Body of pancreas (tissue), 4 donors: ENCODE measurements around the gene FGD5.

Experiments
- POLR2A ChIP-seq, 3 donors: fragments of 450-650 bp; IDR thresholded peaks; one replicate each; pipeline ENCODE4 v1.6.1; 2016; ENCODE audit warnings: antibody characterized with exemption in 3 of 3, mild to moderate bottlenecking in 2 of 3
- TF ChIP-seq, protein P1 (sequence below), 7 experiments: fragments of 450-650 bp in 4 of 7; fragments of 200-600 bp in 3 of 7; sonication (generic) in 3 of 7; IDR thresholded peaks; one replicate each; pipeline ENCODE4 v1.5.1; 2016 to 2019; ENCODE audit warnings: antibody characterized with exemption in 7 of 7

DNA sequence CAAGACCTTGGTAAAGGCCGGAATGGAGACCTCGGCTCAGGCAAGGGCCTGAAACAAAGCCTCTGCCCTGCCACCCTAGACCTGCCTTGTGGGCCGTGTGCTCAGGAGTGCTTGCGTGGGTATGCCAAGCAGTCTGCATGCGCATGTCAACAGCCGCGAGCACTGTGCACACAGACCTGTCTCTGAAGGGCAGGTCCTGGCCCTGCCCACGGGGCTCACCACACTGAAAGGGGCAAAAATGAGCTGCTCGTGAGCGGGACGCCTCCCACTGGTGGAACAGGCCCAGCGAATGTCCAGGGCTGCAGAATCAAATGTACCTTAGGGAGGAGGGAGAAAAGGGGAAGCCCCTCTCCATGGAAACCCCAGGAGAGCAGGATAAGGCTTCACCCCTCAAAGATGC lies 44.3 kb upstream of the FGD5 start:
- TF ChIP-seq, protein P1, sequence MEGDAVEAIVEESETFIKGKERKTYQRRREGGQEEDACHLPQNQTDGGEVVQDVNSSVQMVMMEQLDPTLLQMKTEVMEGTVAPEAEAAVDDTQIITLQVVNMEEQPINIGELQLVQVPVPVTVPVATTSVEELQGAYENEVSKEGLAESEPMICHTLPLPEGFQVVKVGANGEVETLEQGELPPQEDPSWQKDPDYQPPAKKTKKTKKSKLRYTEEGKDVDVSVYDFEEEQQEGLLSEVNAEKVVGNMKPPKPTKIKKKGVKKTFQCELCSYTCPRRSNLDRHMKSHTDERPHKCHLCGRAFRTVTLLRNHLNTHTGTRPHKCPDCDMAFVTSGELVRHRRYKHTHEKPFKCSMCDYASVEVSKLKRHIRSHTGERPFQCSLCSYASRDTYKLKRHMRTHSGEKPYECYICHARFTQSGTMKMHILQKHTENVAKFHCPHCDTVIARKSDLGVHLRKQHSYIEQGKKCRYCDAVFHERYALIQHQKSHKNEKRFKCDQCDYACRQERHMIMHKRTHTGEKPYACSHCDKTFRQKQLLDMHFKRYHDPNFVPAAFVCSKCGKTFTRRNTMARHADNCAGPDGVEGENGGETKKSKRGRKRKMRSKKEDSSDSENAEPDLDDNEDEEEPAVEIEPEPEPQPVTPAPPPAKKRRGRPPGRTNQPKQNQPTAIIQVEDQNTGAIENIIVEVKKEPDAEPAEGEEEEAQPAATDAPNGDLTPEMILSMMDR (IDR thresholded peaks at IDR 0.05) = no peak
- no peak for TF ChIP-seq POLR2A (IDR thresholded peaks at IDR 0.05)
